Endothelial cell of umbilical vein (primary cell): ENCODE measurements around the gene TMEM158. TPM values are rescaled to one million over a fixed set of nuclear protein-coding genes. Genes with fewer than 3 reads are reported as not detected.

ENCODE experiments used
- BruUV-seq: library from RNA; stranded (reverse); fragments of 400-500 nt; replicated peaks from 2 replicates; lab custom pipeline; 2021; lab: Mats Ljungman, UMichigan
- CTCF ChIA-PET: fragments of 300-600, 350-600 bp; sonication (Branson Sonifier 250); formaldehyde crosslinking; loops from one replicate; lab custom pipeline; 2021; ENCODE audit warnings: antibody characterized with exemption, inconsistent platforms; lab: Charles Lee
- POLR2A ChIA-PET: fragments of 300-600, 350-600 bp; sonication (Branson Sonifier 250); formaldehyde crosslinking; loops from one replicate; lab custom pipeline; 2021; ENCODE audit warnings: antibody characterized with exemption, inconsistent platforms; lab: Charles Lee
- DNase-seq: peaks from one replicate; pipeline ENCODE4 v3.0.0-alpha.2; 2011; ENCODE audit warnings: low read depth, low spot score
- FAIRE-seq: peaks from 2 replicates; lab custom pipeline; 2011; peaks lifted over from hg19 to GRCh38; lab: Jason Lieb, UNC
- H2AFZ ChIP-seq: 2 replicates; pipeline ENCODE4 v1.6.0; 2012; ENCODE audit warnings: low read depth, low read length, control low read depth, inconsistent platforms
- H3K27ac ChIP-seq: 2 replicates; pipeline ENCODE4 v1.5.1; 2011; ENCODE audit warnings: low read depth, mild to moderate bottlenecking, control low read depth, low read length, moderate library complexity; ENCODE audit not compliant: insufficient read depth
- H3K27me3 ChIP-seq, 2 experiments: 2 replicates each; pipeline versions ENCODE4 v1.6.0 to v1.6.1; 2011; ENCODE audit warnings: low read length in 2 of 2, mixed read lengths in 1 of 2; ENCODE audit not compliant: control insufficient read depth in 2 of 2, insufficient read depth in 2 of 2
- H3K36me3 ChIP-seq, 2 experiments: 2 replicates in 1 of 2; 3 replicates in 1 of 2; pipeline ENCODE4 v1.5.1; 2011; ENCODE audit warnings: low read length in 2 of 2, mild to moderate bottlenecking in 1 of 2, moderate library complexity in 1 of 2; ENCODE audit not compliant: control insufficient read depth in 2 of 2, insufficient read depth in 2 of 2; ENCODE audit errors: extremely low read depth in 1 of 2
- H3K4me1 ChIP-seq: 3 replicates; pipeline ENCODE4 v1.5.1; 2011; ENCODE audit warnings: mild to moderate bottlenecking, low read length; ENCODE audit not compliant: control insufficient read depth, insufficient read depth; ENCODE audit errors: extremely low read depth
- H3K4me2 ChIP-seq: 2 replicates; pipeline ENCODE4 v1.6.1; 2011; ENCODE audit warnings: low read length, control low read depth, mixed read lengths; ENCODE audit not compliant: insufficient read depth
- H3K4me3 ChIP-seq, 3 experiments: fragments of 200-600 bp in 1 of 3; sonication (generic), shearing (Covaris generic) in 1 of 3; replicated peaks in 1 of 3; 2 replicates each; pipeline ENCODE4 v1.5.1; 2011 to 2016; ENCODE audit warnings: control low read depth in 3 of 3, low read length in 3 of 3, mild to moderate bottlenecking in 2 of 3, inconsistent platforms in 1 of 3, low read depth in 1 of 3, moderate library complexity in 1 of 3; ENCODE audit not compliant: insufficient read depth in 1 of 3
- H3K79me2 ChIP-seq: 2 replicates; pipeline ENCODE4 v1.6.0; 2012; ENCODE audit warnings: low read length, inconsistent platforms; ENCODE audit not compliant: control insufficient read depth, insufficient read depth
- H3K9ac ChIP-seq: replicated peaks from 2 replicates; pipeline ENCODE3; 2011; ENCODE audit warnings: low read length, control low read depth; ENCODE audit not compliant: insufficient read depth; ENCODE audit errors: extremely low read depth
- H3K9me1 ChIP-seq: replicated peaks from 3 replicates; pipeline ENCODE4 v1.6.0; 2011; ENCODE audit warnings: mild to moderate bottlenecking, low read length; ENCODE audit not compliant: control insufficient read depth, insufficient read depth; ENCODE audit errors: extremely low read depth
- H3K9me3 ChIP-seq: replicated peaks from 2 replicates; pipeline ENCODE4 v1.5.1; 2012; ENCODE audit warnings: low read length, inconsistent platforms; ENCODE audit not compliant: control insufficient read depth, insufficient read depth
- H4K20me1 ChIP-seq: replicated peaks from 2 replicates; pipeline ENCODE3; 2011; ENCODE audit warnings: mild to moderate bottlenecking, low read length; ENCODE audit not compliant: control insufficient read depth, insufficient read depth; ENCODE audit errors: extremely low read depth
- EZH2 ChIP-seq: IDR thresholded peaks from 2 replicates; pipeline ENCODE4 v1.6.1; 2012; ENCODE audit warnings: borderline replicate concordance, low read depth, mild to moderate bottlenecking, moderate library complexity, low read length, inconsistent platforms; ENCODE audit not compliant: severe bottlenecking
- FOS ChIP-seq: IDR thresholded peaks from 2 replicates; pipeline ENCODE4 v1.6.1; 2011; ENCODE audit warnings: mild to moderate bottlenecking, low read length, moderate library complexity, borderline replicate concordance; ENCODE audit not compliant: insufficient read depth
- GATA2 ChIP-seq: IDR thresholded peaks from 2 replicates; pipeline ENCODE4 v1.7.0; 2011; ENCODE audit warnings: low read depth, mild to moderate bottlenecking, moderate library complexity, mixed read lengths, low read length; ENCODE audit not compliant: insufficient read length, insufficient read depth
- JUN ChIP-seq: IDR thresholded peaks from 2 replicates; pipeline ENCODE4 v1.6.1; 2011; ENCODE audit warnings: borderline replicate concordance, low read depth; ENCODE audit not compliant: insufficient read length, insufficient read depth
- MYC ChIP-seq: IDR thresholded peaks from one replicate; pipeline ENCODE4 v1.6.1; 2011; ENCODE audit warnings: mild to moderate bottlenecking, low read depth, low read length
- POLR2A ChIP-seq: IDR thresholded peaks from 2 replicates; pipeline ENCODE4 v1.6.1; 2012; ENCODE audit warnings: low read depth, mild to moderate bottlenecking, control low read depth, low read length
- POLR2AphosphoS5 ChIP-seq: IDR thresholded peaks from 2 replicates; pipeline ENCODE4 v1.6.1; 2012; ENCODE audit warnings: low read depth, mild to moderate bottlenecking, control low read depth, low read length, moderate library complexity; ENCODE audit not compliant: insufficient read depth
- dilution Hi-C: fragments of 300-500 bp; cut with MboI; formaldehyde crosslinking; loops from one replicate; pipeline ENCODE4 v1.15.0; 2019; ENCODE audit warnings: low sequenced_read_pairs; ENCODE audit not compliant: extremely low pct_ligation_motif_present
- intact Hi-C: fragments of 100-400 bp; cut with micrococcal nuclease; formaldehyde crosslinking; loops from one replicate; pipeline ENCODE4 v1.10.0; 2022
- polyA plus RNA-seq, 4 experiments: library from polyadenylated mRNA; depleted of rRNA in 3 of 4; stranded (reverse) in 3 of 4; unstranded in 1 of 4; fragments of >200 nt; gene quantifications; 2 replicates each; pipeline versions ENCODE4 v1.2.1 to v1.2.3, GENCODE V29; 2011 to 2012; ENCODE audit warnings: missing spikeins in 1 of 4
- total RNA-seq: library from RNA; stranded (reverse); gene quantifications from 2 replicates; pipeline ENCODE4 v1.2.3, GENCODE V29; 2021
- TF ChIP-seq, protein P1 (sequence below), 2 donors: IDR thresholded peaks; 1 replicate in 1 of 2; 2 replicates in 1 of 2; pipeline ENCODE4 v1.5.1; 2011; ENCODE audit warnings: low read length in 2 of 2, mild to moderate bottlenecking in 2 of 2, moderate library complexity in 2 of 2, control low read depth in 1 of 2, inconsistent platforms in 1 of 2, low read depth in 1 of 2; ENCODE audit not compliant: insufficient read depth in 1 of 2; ENCODE audit errors: extremely low read depth in 1 of 2
- TF ChIP-seq, protein P2 (sequence below): IDR thresholded peaks from 2 replicates; pipeline ENCODE4 v1.6.1; 2011; ENCODE audit not compliant: insufficient read depth, insufficient read length

The TMEM158 gene
- total and polyA plus RNA-seq, 2 donors (not counting 3 experiments of a cell fraction or from before 2014, with no cell fraction given): 0.15 to 0.42 TPM

DNA sequence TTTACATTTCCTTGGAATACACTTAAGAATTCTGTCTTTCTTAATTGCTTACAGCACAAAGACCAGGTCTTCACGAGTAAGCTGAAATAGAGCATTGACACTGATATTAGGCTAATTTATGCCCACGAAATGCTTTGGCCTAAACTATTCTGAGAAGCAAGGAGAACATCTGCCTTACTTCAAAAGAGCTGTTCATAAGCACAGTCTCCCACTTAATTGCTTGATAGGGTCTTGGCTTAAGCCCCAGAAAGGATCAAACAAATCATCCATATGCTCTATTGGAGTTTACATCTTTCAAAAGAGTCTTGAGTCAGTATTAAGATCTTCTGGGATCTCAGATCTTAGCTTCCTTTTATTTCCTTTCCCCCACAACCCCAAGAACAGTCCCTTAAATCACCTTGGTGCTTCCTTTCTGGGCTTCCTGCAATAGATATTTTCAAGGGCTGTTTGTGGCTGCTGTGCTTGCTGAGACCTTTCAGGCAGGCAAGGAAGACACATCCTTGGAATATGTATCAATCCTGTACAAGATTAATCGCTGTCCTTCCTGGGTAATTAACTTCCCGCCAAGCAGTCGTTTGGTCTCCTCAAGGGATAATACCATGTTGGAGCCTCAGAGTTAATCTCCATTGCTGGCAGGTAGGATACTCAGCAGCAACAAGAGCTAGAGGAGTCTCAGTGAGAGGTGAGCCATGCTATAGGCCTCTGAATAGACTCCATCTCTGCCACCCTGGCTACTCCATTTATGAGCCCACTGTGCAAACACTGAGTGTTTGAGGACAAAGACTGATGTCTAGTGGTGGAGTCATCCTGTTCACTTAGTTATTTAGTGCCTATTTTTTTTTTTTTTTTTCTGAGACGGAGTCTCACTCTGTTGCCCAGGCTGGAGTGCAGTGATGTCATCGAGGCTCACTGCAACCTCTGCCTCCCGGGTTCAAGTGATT is 37.1 kb downstream of the TMEM158 start:
- ChIA-PET CTCF (interaction anchor here (1.0 kb wide), 1 partner anchor 76 kb away, joined by 4 read pairs; no protein-coding TSS in a partner anchor), POLR2A (no interaction called here)
- Histone ChIP-seq H3K9me3 (no peaks in the 10 kb centered on the region), H3K9me1 (no peaks in the 10 kb centered on the region), H3K4me2 (no peak overlapping the region), H3K9ac (no peak overlapping the region), H3K4me3 (no peak overlapping the region), H2AFZ (no peak overlapping the region), H3K27ac (no peak overlapping the region), H3K27me3 (peaks cover 0 to 4% of the 10 kb centered on the region in 2 experiments), H4K20me1 (no peaks in the 10 kb centered on the region), H3K79me2 (no peaks in the 10 kb centered on the region), H3K36me3 (no peaks in the 10 kb centered on the region), H3K4me1 (no peaks in the 10 kb centered on the region)
- dilution Hi-C loops (no loop called here), intact Hi-C loops (no loop called here)
- FAIRE-seq: no peak
- no TSS peak for BruUV-seq
- TF ChIP-seq POLR2A: no peak
- no peak for TF ChIP-seq EZH2
- no peak for TF ChIP-seq GATA2
- no peak for TF ChIP-seq MYC
- TF ChIP-seq, protein P1, sequence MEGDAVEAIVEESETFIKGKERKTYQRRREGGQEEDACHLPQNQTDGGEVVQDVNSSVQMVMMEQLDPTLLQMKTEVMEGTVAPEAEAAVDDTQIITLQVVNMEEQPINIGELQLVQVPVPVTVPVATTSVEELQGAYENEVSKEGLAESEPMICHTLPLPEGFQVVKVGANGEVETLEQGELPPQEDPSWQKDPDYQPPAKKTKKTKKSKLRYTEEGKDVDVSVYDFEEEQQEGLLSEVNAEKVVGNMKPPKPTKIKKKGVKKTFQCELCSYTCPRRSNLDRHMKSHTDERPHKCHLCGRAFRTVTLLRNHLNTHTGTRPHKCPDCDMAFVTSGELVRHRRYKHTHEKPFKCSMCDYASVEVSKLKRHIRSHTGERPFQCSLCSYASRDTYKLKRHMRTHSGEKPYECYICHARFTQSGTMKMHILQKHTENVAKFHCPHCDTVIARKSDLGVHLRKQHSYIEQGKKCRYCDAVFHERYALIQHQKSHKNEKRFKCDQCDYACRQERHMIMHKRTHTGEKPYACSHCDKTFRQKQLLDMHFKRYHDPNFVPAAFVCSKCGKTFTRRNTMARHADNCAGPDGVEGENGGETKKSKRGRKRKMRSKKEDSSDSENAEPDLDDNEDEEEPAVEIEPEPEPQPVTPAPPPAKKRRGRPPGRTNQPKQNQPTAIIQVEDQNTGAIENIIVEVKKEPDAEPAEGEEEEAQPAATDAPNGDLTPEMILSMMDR (IDR thresholded peaks at IDR 0.05; ENCODE audit: extremely low read depth in 1 of 2, insufficient read depth in 1 of 2, low read depth in 1 of 2, low read length in 2 of 2): no peak
- TF ChIP-seq JUN: no peak
- no peak for TF ChIP-seq POLR2AphosphoS5
- no peak for TF ChIP-seq FOS
- TF ChIP-seq, protein P2, sequence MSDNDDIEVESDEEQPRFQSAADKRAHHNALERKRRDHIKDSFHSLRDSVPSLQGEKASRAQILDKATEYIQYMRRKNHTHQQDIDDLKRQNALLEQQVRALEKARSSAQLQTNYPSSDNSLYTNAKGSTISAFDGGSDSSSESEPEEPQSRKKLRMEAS: no peak
- no peak for DNase-seq
